ENCODE results near the gene DNAJC4. TPM values are rescaled to one million over a fixed set of nuclear protein-coding genes. Genes with fewer than 3 reads are reported as not detected.

DNAJC4 gene
- total and polyA plus RNA-seq, 9 of the 15 experiments (the other 6 are each of a cell fraction or from before 2014, with no cell fraction given) = 4.0 to 32.6 (median 19.9) TPM

DNA sequence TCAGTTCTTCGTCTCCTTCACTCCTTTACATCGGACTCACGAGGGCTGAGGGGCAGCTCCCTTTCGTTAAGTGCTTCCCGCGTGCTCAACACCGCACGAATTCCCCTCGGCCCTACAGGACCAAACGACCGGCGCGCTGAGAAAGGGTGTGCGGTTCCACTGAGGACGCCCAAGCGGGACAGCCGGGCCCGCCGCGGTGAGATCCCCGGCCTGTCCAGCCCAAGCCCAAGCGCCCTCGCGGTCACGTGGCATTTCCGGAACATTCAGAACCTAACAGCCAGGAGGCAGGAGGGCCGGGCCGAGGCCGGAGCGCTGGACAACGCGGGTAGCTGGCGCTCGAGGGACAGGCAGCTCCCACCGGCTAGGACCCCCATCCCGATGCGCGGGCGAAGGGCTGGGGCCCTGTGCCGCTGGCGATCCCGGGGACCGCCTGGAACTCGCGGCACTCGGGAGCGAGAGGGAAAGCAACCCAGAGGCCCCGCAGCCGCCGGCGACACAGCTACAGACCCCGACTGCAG, 45.1 kb upstream of the DNAJC4 start (continued):
- TF ChIP-seq, protein P1, sequence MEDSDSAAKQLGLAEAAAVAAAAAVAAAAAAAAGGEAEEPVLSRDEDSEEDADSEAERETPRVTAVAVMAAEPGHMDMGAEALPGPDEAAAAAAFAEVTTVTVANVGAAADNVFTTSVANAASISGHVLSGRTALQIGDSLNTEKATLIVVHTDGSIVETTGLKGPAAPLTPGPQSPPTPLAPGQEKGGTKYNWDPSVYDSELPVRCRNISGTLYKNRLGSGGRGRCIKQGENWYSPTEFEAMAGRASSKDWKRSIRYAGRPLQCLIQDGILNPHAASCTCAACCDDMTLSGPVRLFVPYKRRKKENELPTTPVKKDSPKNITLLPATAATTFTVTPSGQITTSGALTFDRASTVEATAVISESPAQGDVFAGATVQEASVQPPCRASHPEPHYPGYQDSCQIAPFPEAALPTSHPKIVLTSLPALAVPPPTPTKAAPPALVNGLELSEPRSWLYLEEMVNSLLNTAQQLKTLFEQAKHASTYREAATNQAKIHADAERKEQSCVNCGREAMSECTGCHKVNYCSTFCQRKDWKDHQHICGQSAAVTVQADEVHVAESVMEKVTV (CRISPR knock-in tag; IDR thresholded peaks at IDR 0.05) = peak; percentile 39; the same call in 1 of the 2 replicates
- no peak for TF ChIP-seq GTF2A2 (tag; IDR thresholded peaks at IDR 0.05)
- TF ChIP-seq, protein P2, sequence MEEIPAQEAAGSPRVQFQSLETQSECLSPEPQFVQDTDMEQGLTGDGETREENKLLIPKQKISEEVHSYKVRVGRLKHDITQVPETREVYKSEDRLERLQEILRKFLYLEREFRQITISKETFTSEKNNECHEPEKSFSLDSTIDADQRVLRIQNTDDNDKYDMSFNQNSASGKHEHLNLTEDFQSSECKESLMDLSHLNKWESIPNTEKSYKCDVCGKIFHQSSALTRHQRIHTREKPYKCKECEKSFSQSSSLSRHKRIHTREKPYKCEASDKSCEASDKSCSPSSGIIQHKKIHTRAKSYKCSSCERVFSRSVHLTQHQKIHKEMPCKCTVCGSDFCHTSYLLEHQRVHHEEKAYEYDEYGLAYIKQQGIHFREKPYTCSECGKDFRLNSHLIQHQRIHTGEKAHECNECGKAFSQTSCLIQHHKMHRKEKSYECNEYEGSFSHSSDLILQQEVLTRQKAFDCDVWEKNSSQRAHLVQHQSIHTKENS (CRISPR knock-in tag; IDR thresholded peaks at IDR 0.05) = no peak
- peak; percentile 52 for TF ChIP-seq PCBP1 (IDR thresholded peaks at IDR 0.05; ENCODE audit: low read depth, low read length, poor library complexity, severe bottlenecking)
- TF ChIP-seq FOXA1 (IDR thresholded peaks at IDR 0.05; ENCODE audit: borderline replicate concordance) = no peak
- TF ChIP-seq ZC3H11A (IDR thresholded peaks at IDR 0.05; ENCODE audit: low read depth, low read length) = no peak
- TF ChIP-seq, protein P3, sequence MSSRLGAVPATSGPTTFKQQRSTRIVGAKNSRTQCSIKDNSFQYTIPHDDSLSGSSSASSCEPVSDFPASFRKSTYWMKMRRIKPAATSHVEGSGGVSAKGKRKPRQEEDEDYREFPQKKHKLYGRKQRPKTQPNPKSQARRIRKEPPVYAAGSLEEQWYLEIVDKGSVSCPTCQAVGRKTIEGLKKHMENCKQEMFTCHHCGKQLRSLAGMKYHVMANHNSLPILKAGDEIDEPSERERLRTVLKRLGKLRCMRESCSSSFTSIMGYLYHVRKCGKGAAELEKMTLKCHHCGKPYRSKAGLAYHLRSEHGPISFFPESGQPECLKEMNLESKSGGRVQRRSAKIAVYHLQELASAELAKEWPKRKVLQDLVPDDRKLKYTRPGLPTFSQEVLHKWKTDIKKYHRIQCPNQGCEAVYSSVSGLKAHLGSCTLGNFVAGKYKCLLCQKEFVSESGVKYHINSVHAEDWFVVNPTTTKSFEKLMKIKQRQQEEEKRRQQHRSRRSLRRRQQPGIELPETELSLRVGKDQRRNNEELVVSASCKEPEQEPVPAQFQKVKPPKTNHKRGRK (tag; IDR thresholded peaks at IDR 0.05) = no peak
- TF ChIP-seq, protein P4, sequence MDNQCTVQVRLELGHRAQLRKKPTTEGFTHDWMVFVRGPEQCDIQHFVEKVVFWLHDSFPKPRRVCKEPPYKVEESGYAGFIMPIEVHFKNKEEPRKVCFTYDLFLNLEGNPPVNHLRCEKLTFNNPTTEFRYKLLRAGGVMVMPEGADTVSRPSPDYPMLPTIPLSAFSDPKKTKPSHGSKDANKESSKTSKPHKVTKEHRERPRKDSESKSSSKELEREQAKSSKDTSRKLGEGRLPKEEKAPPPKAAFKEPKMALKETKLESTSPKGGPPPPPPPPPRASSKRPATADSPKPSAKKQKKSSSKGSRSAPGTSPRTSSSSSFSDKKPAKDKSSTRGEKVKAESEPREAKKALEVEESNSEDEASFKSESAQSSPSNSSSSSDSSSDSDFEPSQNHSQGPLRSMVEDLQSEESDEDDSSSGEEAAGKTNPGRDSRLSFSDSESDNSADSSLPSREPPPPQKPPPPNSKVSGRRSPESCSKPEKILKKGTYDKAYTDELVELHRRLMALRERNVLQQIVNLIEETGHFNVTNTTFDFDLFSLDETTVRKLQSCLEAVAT (IDR thresholded peaks at IDR 0.05) = peak in 1 of 2 experiments; percentile 84; a peak in 1 of 4 replicates
- TF ChIP-seq XRCC3 (IDR thresholded peaks at IDR 0.05) = no peak
- TF ChIP-seq OTX1 (CRISPR knock-in tag; IDR thresholded peaks at IDR 0.05) = peak; percentile 90
- TF ChIP-seq, protein P5, sequence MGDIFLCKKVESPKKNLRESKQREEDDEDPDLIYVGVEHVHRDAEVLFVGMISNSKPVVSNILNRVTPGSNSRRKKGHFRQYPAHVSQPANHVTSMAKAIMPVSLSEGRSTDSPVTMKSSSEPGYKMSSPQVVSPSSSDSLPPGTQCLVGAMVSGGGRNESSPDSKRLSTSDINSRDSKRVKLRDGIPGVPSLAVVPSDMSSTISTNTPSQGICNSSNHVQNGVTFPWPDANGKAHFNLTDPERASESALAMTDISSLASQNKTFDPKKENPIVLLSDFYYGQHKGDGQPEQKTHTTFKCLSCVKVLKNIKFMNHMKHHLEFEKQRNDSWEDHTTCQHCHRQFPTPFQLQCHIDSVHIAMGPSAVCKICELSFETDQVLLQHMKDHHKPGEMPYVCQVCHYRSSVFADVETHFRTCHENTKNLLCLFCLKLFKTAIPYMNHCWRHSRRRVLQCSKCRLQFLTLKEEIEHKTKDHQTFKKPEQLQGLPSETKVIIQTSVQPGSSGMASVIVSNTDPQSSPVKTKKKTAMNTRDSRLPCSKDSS (IDR thresholded peaks at IDR 0.05; ENCODE audit: low read depth, partially characterized antibody) = no peak
- TF ChIP-seq, protein P6, sequence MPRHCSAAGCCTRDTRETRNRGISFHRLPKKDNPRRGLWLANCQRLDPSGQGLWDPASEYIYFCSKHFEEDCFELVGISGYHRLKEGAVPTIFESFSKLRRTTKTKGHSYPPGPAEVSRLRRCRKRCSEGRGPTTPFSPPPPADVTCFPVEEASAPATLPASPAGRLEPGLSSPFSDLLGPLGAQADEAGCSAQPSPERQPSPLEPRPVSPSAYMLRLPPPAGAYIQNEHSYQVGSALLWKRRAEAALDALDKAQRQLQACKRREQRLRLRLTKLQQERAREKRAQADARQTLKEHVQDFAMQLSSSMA (CRISPR knock-in tag; IDR thresholded peaks at IDR 0.05) = 0 out of 2 replicates have a peak, but pooled peaks have one; percentile 60
- TF ChIP-seq HCFC1 (IDR thresholded peaks at IDR 0.05; ENCODE audit: low read depth, low read length) = no peak
- TF ChIP-seq ZNF551 (CRISPR knock-in tag; IDR thresholded peaks at IDR 0.05) = no peak
- peak; percentile 85 for TF ChIP-seq ZNF583 (CRISPR knock-in tag; IDR thresholded peaks at IDR 0.05)
